ENCODE results near the gene NCAM2. TPM values are rescaled to one million over a fixed set of nuclear protein-coding genes. Genes with fewer than 3 reads are reported as not detected.

Gene NCAM2
- total RNA-seq, 1 donor from 2014 or later: 22.6 TPM

DNA sequence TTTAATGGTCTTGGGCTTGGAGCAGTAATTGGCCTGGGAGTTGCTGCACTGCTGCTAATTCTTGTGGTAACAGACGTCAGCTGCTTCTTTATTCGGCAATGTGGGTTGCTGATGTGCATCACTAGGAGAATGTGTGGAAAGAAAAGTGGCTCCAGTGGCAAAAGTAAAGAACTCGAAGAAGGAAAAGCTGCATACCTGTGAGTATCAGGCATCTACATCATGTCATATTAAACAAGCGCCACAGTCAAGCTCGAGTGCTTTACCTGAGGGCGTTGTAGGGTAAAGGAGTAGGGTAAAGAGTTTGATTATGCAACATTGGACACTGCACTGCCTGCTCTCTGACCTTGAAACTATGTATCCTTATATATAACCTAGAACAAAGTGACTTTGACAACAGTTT is 510.6 kb downstream of the NCAM2 start:
- no peak overlapping the region for H3K4me3 Mint-ChIP-seq
- TF ChIP-seq, protein P1, sequence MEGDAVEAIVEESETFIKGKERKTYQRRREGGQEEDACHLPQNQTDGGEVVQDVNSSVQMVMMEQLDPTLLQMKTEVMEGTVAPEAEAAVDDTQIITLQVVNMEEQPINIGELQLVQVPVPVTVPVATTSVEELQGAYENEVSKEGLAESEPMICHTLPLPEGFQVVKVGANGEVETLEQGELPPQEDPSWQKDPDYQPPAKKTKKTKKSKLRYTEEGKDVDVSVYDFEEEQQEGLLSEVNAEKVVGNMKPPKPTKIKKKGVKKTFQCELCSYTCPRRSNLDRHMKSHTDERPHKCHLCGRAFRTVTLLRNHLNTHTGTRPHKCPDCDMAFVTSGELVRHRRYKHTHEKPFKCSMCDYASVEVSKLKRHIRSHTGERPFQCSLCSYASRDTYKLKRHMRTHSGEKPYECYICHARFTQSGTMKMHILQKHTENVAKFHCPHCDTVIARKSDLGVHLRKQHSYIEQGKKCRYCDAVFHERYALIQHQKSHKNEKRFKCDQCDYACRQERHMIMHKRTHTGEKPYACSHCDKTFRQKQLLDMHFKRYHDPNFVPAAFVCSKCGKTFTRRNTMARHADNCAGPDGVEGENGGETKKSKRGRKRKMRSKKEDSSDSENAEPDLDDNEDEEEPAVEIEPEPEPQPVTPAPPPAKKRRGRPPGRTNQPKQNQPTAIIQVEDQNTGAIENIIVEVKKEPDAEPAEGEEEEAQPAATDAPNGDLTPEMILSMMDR (conservative IDR thresholded peaks at IDR 0.05): no peak
- H3K4me1 Mint-ChIP-seq (ENCODE audit: unreplicated experiment): no peaks in the 10 kb centered on the region
- no peaks in the 10 kb centered on the region for H3K36me3 Mint-ChIP-seq
- no peaks in the 10 kb centered on the region for H3K9me3 Mint-ChIP-seq
- no peak overlapping the region for H3K27ac Mint-ChIP-seq
- no peaks in the 10 kb centered on the region for H3K27me3 Mint-ChIP-seq
- no peak for DNase-seq (ENCODE audit: extremely low spot score, unreplicated experiment)

DNA sequence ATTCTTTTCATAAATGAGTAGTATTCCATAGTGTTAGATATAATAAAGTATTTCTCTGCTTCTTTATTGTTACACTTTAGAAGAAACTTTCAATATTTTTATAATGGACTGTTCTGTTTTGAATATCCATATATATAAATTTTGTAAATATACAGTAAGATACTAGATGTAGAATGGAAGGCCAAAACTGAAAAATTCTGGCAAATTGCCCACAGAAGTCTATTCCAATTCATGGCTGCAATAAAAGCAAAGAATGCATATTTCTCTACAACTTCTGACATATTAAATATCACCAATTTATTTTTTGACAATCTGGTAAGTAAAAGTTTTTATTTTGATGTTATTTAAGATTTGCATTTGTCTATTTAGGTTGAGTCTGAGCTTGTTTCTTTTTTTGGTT is 532.5 kb downstream of the NCAM2 start:
- H3K4me1 Mint-ChIP-seq (ENCODE audit: unreplicated experiment): no peaks in the 10 kb centered on the region
- DNase-seq (ENCODE audit: extremely low spot score, unreplicated experiment): no peak
- no peaks in the 10 kb centered on the region for H3K9me3 Mint-ChIP-seq

DNA sequence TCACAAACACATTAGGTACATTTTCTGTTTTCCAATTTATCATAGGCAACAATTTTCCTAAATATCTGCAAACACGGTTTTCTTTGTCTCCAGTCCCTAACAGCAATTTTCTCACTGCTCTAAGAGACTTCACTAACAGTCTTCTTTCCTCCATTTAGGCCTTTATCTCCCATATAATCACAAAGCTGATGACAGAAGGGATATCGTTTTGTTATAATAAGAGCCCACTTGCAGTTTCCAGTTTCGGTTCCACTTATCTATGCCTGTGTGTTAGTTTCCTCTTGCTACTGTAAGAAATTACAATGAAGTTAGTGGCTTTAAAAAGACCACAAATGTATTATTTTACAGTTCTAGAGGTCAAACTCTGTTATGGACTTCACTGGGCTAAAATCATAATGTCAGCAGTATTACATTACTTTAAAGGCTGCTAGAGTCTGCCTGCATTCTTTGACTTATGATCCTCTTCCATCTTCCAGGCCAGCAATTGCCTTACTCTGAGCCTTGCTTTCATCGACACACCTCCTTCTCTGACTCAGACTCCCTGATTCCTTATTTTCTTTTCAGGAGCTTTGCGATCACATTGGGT is 549.3 kb downstream of the NCAM2 start:
- no peak for DNase-seq (ENCODE audit: extremely low spot score, unreplicated experiment)

More for the DNA sequence above, 532.5 kb downstream of the NCAM2 start:
- no peak overlapping the region for H3K27ac Mint-ChIP-seq
- H3K4me3 Mint-ChIP-seq: no peak overlapping the region
- H3K27me3 Mint-ChIP-seq: no peaks in the 10 kb centered on the region
- TF ChIP-seq, protein P1 (conservative IDR thresholded peaks at IDR 0.05): no peak
- H3K36me3 Mint-ChIP-seq: no peaks in the 10 kb centered on the region

DNA sequence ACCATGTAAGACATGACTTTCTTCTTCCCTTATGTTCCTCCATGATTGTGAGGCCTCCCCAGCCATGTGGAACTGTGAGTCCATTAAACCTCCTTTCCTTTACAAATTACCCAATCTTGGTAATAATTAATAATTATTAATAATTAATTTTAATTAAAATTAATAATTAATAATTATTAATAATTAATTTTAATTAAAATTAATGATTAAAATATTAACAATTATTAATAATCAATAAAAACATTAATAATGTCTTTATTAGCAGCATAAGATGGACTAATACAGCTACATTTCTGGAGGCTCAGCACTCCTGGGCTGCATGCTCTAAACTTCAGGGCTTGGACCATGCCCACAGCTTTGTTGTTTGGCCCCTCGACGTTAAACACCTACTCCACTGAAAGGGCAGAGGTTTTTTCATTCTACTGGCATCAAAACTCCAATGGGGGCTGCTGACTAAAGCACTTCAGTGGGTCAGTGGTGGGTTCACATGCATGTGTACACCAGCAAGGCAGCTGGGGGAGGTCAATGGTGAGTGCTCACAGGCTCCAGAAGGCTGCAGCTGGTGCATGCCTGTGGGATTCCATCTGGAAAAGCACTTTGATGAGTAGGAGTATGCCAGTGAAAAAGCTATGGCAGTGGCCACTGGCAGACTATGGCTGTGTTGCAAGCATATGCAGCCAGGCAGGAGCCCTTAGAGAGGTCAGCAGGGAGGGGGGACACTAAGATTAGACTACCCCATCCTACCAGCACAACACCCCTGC is 561.3 kb downstream of the NCAM2 start:
- no peak for DNase-seq (ENCODE audit: extremely low spot score, unreplicated experiment)
- H3K4me1 Mint-ChIP-seq (ENCODE audit: unreplicated experiment): no peaks in the 10 kb centered on the region
- TF ChIP-seq, protein P1 (conservative IDR thresholded peaks at IDR 0.05): no peak
- H3K4me3 Mint-ChIP-seq: no peak overlapping the region
- H3K36me3 Mint-ChIP-seq: no peaks in the 10 kb centered on the region
- H3K27me3 Mint-ChIP-seq: no peaks in the 10 kb centered on the region
- peaks cover 12% of the 10 kb centered on the region for H3K9me3 Mint-ChIP-seq
- H3K27ac Mint-ChIP-seq: no peak overlapping the region

More for the DNA sequence above, 549.3 kb downstream of the NCAM2 start:
- no peak overlapping the region for H3K27ac Mint-ChIP-seq
- H3K36me3 Mint-ChIP-seq: no peaks in the 10 kb centered on the region
- H3K27me3 Mint-ChIP-seq: no peaks in the 10 kb centered on the region
- no peak overlapping the region for H3K4me3 Mint-ChIP-seq
- H3K4me1 Mint-ChIP-seq (ENCODE audit: unreplicated experiment): peaks cover 9% of the 10 kb centered on the region
- no peaks in the 10 kb centered on the region for H3K9me3 Mint-ChIP-seq
- TF ChIP-seq, protein P1 (conservative IDR thresholded peaks at IDR 0.05): no peak

All from type B pancreatic cell (in vitro differentiated cells).